Skeletal muscle tissue (tissue), 4 donors: Measurements from ENCODE around the gene LY86. TPM values are rescaled to one million over a fixed set of nuclear protein-coding genes. Genes with fewer than 3 reads are reported as not detected.

Source experiments
- H3K27ac ChIP-seq: one replicate; pipeline ENCODE4 v1.7.0; 2013; ENCODE audit warnings: mild to moderate bottlenecking, low read depth, low read length, inconsistent platforms
- H3K27me3 ChIP-seq, 3 donors: one replicate each; pipeline ENCODE4 v1.7.0; 2013; ENCODE audit warnings: low read length in 3 of 3; ENCODE audit not compliant: control insufficient read depth in 3 of 3, insufficient read depth in 3 of 3
- H3K36me3 ChIP-seq, 3 donors: one replicate each; pipeline ENCODE4 v1.7.0; 2013; ENCODE audit warnings: low read length in 3 of 3; ENCODE audit not compliant: control insufficient read depth in 3 of 3, insufficient read depth in 3 of 3
- H3K4me1 ChIP-seq, 3 donors: one replicate each; pipeline ENCODE4 v1.7.0; 2013; ENCODE audit warnings: low read length in 3 of 3, mild to moderate bottlenecking in 3 of 3; ENCODE audit not compliant: control insufficient read depth in 3 of 3, insufficient read depth in 3 of 3
- H3K4me3 ChIP-seq, 3 donors: one replicate each; pipeline ENCODE4 v1.7.0; 2013; ENCODE audit warnings: low read length in 3 of 3
- H3K9ac ChIP-seq, 3 donors: one replicate each; pipeline ENCODE4 v1.7.0; 2013; ENCODE audit warnings: low read length in 3 of 3, mild to moderate bottlenecking in 3 of 3, moderate library complexity in 2 of 3, low read depth in 1 of 3
- H3K9me3 ChIP-seq, 3 donors: one replicate each; pipeline ENCODE4 v1.7.0; 2013; ENCODE audit warnings: low read length in 3 of 3; ENCODE audit not compliant: control insufficient read depth in 3 of 3
- total RNA-seq: library from RNA; depleted of rRNA; stranded (reverse); fragments of >200 nt; gene quantifications from one replicate; pipeline ENCODE4 v1.2.3, GENCODE V29; 2014
- donor health status: Osteomylitis.

Gene LY86
- total RNA-seq, 1 donor from 2014 or later = 6.8 TPM

DNA sequence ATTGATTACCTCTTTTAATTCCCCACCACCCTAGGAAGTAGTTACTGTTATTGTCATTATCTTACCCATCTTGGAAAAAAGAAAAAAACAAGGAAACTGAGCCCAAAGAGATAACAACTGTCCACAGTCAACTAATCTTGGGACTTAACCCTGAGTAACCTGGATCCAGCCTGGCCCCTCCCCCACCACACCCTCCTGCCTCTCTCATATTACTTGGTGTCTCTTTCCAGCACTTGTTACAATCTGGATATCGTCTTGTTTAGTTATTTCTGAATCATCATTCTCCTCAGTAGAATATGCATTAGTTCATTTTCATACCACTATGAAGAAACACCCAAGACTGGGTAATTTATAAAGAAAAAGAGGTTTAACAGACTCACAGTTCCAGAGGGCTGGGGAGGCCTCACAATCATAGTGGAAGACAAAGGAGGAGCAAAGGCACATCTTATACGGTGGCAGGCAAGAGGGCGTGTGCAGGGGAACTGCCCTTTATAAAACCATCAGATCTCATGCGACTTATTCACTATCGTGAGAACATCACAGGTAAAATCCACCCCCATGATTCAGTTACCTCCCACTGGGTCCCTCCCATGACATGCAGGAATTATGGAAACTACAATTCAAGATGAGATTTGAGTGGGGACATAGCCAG lies 60.3 kb downstream of the LY86 start:
- H3K4me1 ChIP-seq = no peaks in the 10 kb centered on the region
- peaks cover 0 to 4% (median 0%) of the 10 kb centered on the region in 3 donors for H3K9me3 ChIP-seq
- H3K9ac ChIP-seq = no peak overlapping the region
- no peaks in the 10 kb centered on the region for H3K36me3 ChIP-seq
- no peak overlapping the region for H3K27ac ChIP-seq
- no peaks in the 10 kb centered on the region for H3K27me3 ChIP-seq
- no peak overlapping the region for H3K4me3 ChIP-seq

- Histone ChIP-seq H3K4me1 (peaks cover 7 to 9% (median 8%) of the 10 kb centered on the region in 3 donors), H3K9me3 (peaks cover 0 to 4% (median 0%) of the 10 kb centered on the region in 3 donors), H3K4me3 (no peak overlapping the region), H3K27ac (no peak overlapping the region), H3K36me3 (no peaks in the 10 kb centered on the region), H3K27me3 (no peaks in the 10 kb centered on the region), H3K9ac (no peak overlapping the region)
Measured at GRCh38 chr6:6649824-6650349, 61.4 kb downstream of the LY86 start.

DNA sequence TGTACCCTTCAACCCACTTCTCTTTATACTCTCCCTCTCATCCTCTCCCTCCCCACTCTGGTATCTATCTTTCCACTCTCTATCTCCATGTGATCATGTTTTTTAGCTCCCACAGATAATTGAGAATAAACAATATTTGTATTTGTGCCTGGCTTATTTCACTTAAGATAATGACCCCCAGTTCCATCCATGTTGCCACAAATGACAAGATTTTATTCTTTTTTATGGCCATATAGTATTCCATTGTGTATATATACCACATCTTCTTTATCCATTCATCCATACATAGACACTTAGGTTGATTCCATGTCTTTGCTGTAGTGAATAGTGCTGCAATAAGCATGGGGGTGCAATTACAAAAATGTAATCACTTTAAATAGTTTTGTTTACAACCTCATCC lies 62.3 kb downstream of the LY86 start:
- no peaks in the 10 kb centered on the region for H3K27me3 ChIP-seq
- peaks cover 17 to 18% (median 18%) of the 10 kb centered on the region in 3 donors for H3K4me1 ChIP-seq
- H3K27ac ChIP-seq = no peak overlapping the region
- H3K9me3 ChIP-seq = peaks cover 0 to 4% (median 0%) of the 10 kb centered on the region in 3 donors
- no peak overlapping the region for H3K4me3 ChIP-seq
- H3K36me3 ChIP-seq = no peaks in the 10 kb centered on the region
- no peak overlapping the region for H3K9ac ChIP-seq

GRCh38 chr6:6651335-6651734 lies 62.8 kb downstream of the LY86 start:
- H3K4me1 ChIP-seq = peaks cover 18 to 19% (median 19%) of the 10 kb centered on the region in 3 donors
- H3K27ac ChIP-seq = no peak overlapping the region

GRCh38 chr6:6652932-6653331 lies 64.4 kb downstream of the LY86 start:
- no peak overlapping the region for H3K27ac ChIP-seq
- H3K27me3 ChIP-seq = no peaks in the 10 kb centered on the region
- no peak overlapping the region for H3K4me3 ChIP-seq
- peaks cover 18 to 19% (median 19%) of the 10 kb centered on the region in 3 donors for H3K4me1 ChIP-seq
- no peaks in the 10 kb centered on the region for H3K9me3 ChIP-seq
- H3K9ac ChIP-seq = no peak overlapping the region
- no peaks in the 10 kb centered on the region for H3K36me3 ChIP-seq

More at GRCh38 chr6:6651335-6651734, 62.8 kb downstream of the LY86 start:
- Histone ChIP-seq H3K36me3 (no peaks in the 10 kb centered on the region), H3K4me3 (no peak overlapping the region), H3K9me3 (peaks cover 0 to 3% (median 0%) of the 10 kb centered on the region in 3 donors), H3K9ac (no peak overlapping the region), H3K27me3 (no peaks in the 10 kb centered on the region)

GRCh38 chr6:6654599-6655575 lies 66.4 kb downstream of the LY86 start:
- peak overlapping the region; percentile 66 for H3K27ac ChIP-seq
- peaks cover 18 to 19% (median 19%) of the 10 kb centered on the region in 3 donors for H3K4me1 ChIP-seq
- peak overlapping the region in 1 of 3 donors; percentile 1 for H3K9ac ChIP-seq

DNA sequence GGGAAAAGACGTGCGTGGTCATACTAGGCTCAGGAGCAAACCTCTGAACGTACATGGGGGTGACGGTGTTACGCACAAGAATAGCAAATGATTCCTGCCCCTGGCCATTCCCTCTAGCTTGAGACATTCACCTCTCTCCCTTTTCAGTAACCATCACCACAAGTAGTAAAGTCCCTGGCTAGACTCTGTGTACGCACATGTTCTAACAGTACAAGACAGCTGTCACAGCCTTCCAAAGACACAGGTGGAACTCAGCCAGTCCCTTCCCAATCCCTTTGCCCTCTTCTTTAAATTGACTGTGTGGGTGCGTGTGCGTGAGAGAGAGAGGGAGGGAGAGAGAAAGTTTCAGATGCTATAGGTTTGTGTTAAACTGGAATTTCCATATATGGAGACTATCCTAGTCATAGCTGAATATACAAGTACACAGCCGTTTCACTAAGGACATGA lies 67.3 kb downstream of the LY86 start:
- Histone ChIP-seq H3K9ac (no peak overlapping the region), H3K36me3 (no peaks in the 10 kb centered on the region), H3K4me3 (no peak overlapping the region), H3K27me3 (no peaks in the 10 kb centered on the region), H3K4me1 (peaks cover 18 to 24% (median 19%) of the 10 kb centered on the region in 3 donors), H3K9me3 (no peaks in the 10 kb centered on the region), H3K27ac (peak overlapping the region; percentile 31)

More at GRCh38 chr6:6654599-6655575, 66.4 kb downstream of the LY86 start:
- H3K27me3 ChIP-seq = no peaks in the 10 kb centered on the region
- H3K4me3 ChIP-seq = no peak overlapping the region
- H3K9me3 ChIP-seq = no peaks in the 10 kb centered on the region
- H3K36me3 ChIP-seq = no peaks in the 10 kb centered on the region

- Histone ChIP-seq H3K27me3 (no peaks in the 10 kb centered on the region), H3K9ac (no peak overlapping the region), H3K9me3 (no peaks in the 10 kb centered on the region), H3K4me3 (no peak overlapping the region), H3K36me3 (no peaks in the 10 kb centered on the region), H3K27ac (peak overlapping the region; percentile 31), H3K4me1 (peaks cover 18 to 25% (median 19%) of the 10 kb centered on the region in 3 donors)
Measured at GRCh38 chr6:6656287-6656686, 67.8 kb downstream of the LY86 start.

GRCh38 chr6:6657085-6657819 lies 68.7 kb downstream of the LY86 start:
- Histone ChIP-seq H3K4me1 (peaks cover 19 to 29% (median 20%) of the 10 kb centered on the region in 3 donors), H3K9ac (no peak overlapping the region), H3K36me3 (no peaks in the 10 kb centered on the region), H3K9me3 (no peaks in the 10 kb centered on the region), H3K27me3 (no peaks in the 10 kb centered on the region), H3K4me3 (no peak overlapping the region), H3K27ac (no peak overlapping the region)
